ENCODE results near the gene REXO1. TPM values are rescaled to one million over a fixed set of nuclear protein-coding genes. Genes with fewer than 3 reads are reported as not detected.

The REXO1 gene
- total and polyA plus RNA-seq, 7 donors, result 13.5 to 35.2 (median 20.3) TPM

DNA sequence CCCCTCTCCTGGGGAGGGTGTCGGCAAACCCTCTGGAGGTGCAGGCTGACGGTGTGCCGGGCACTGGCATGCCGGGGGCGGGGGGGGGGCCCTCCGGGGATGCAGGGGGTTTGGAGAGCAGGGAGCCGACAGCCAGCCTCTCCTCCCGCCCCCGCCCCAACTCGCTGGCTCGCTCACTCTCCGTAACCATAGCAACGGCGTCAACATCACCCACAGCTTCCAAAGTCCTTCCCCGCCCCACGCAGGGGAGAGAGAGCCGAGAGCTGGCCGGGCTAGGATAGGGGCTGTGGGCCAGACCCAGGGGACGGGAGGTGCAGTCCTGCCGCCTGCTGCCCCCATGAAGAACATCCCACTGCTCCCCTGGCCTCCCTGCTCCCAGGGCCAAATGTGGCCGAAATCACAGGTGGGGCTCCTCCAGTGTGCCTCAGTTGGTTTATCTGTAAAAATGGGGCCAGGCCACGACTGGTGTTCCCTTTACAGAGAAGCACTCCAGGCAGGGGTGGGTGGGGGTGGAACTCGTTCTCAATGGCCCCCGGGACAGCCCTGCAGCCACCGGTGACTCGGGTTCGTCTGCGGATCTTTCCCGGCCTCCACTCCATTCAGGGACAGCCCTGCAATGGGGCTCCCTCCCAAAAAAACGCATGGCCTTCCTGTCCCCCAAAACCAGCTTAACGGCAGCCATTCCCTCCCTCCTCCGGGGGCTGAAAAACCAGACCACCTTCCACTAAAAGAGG, 11.9 kb upstream of the REXO1 start:
- TF ChIP-seq, protein P1, sequence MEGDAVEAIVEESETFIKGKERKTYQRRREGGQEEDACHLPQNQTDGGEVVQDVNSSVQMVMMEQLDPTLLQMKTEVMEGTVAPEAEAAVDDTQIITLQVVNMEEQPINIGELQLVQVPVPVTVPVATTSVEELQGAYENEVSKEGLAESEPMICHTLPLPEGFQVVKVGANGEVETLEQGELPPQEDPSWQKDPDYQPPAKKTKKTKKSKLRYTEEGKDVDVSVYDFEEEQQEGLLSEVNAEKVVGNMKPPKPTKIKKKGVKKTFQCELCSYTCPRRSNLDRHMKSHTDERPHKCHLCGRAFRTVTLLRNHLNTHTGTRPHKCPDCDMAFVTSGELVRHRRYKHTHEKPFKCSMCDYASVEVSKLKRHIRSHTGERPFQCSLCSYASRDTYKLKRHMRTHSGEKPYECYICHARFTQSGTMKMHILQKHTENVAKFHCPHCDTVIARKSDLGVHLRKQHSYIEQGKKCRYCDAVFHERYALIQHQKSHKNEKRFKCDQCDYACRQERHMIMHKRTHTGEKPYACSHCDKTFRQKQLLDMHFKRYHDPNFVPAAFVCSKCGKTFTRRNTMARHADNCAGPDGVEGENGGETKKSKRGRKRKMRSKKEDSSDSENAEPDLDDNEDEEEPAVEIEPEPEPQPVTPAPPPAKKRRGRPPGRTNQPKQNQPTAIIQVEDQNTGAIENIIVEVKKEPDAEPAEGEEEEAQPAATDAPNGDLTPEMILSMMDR (IDR thresholded peaks at IDR 0.05), result no peak
- Histone ChIP-seq H3K9me3 (no peaks in the 10 kb centered on the region), H3K27me3 (ENCODE audit: insufficient read depth in 3 of 3, low read length in 2 of 3) (peaks cover 0 to 4% (median 0%) of the 10 kb centered on the region in 3 donors), H3K27ac (no peak overlapping the region), H3K36me3 (ENCODE audit: insufficient read depth in 1 of 2, low read depth in 1 of 2) (no peaks in the 10 kb centered on the region), H3K4me3 (no peak overlapping the region), H3K4me1 (peaks cover 29% of the 10 kb centered on the region)
- ATAC-seq, result no peak
- intact Hi-C loops (cut with DNase I), result no loop called here
- peak in 1 of 2 donors; percentile 50 for DNase-seq
- WGBS, 3 donors, result 33 to 46% (median 35%) methylated on average over 21 to 32 of the region's 32 CpGs

DNA sequence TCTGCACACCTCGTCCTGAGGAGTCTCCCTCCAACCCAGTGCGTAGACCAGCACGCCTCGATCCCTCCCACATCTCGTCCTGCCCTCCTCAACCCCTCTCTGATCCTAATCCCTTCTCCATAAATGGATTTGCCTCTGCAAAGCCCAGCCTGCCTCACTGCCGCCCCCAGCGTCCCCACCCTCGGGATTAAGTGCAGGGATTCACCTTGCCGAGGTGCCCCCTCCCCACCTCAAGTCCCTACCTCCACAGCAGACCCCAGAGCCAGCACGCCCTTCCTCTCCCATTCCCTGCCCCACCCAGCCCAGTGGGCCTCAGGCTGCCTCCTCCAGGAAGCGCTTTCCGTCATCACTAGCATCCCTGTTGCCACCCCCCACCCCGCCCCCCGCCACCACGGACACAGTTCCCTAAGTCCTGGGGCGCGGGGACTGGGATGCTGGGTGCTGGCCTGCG, 11.1 kb upstream of the REXO1 start:
- DNase-seq, result no peak
- H3K4me3 ChIP-seq, result no peak overlapping the region
- intact Hi-C loops (cut with DNase I), result no loop called here

DNA sequence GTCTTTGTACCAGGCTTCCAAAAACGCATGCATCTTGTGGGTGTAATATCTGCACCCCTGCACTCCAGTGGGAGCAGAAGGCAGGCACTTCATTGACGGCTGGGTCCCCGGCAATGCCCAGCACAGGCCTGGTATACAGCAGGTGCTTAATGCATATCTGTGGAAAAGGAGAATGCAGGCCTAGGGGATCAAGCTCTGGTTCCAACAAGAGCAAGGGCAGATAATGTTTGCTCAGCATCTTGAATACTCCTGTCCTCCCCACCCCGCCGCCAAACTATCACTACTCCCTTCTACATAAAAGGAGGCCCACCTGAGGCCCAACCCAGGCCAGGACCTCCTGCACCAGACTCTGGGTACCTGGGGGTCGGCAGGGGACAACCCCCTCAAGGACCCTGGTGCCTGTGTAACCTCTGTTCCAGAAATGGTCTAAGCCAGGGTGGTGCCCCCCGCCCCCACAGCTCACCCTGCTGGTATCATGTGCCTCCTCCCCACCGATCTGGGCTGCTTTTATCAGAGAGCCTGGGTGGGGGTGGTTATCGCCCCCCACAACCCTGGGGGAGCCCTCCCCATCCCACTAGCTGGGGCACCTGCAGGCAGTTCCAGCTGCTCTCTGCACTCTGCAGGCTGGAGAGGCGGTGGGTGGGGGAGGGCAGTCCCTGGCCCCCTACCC, 10.3 kb upstream of the REXO1 start:
- Histone ChIP-seq H3K36me3 (ENCODE audit: insufficient read depth in 1 of 2, low read depth in 1 of 2) (no peaks in the 10 kb centered on the region), H3K4me3 (no peak overlapping the region), H3K4me1 (peaks cover 34% of the 10 kb centered on the region), H3K9me3 (no peaks in the 10 kb centered on the region), H3K27me3 (ENCODE audit: insufficient read depth in 3 of 3, low read length in 2 of 3) (peaks cover 0 to 4% (median 0%) of the 10 kb centered on the region in 3 donors), H3K27ac (no peak overlapping the region)
- no peak for ATAC-seq
- TF ChIP-seq, protein P1 (IDR thresholded peaks at IDR 0.05), result no peak
- intact Hi-C loops (cut with DNase I), result no loop called here
- DNase-seq, result no peak
- WGBS, 3 donors, result 77 to 88% (median 81%) methylated on average over 8 to 10 of the region's 10 CpGs

More for the DNA sequence above, 11.1 kb upstream of the REXO1 start:
- no peaks in the 10 kb centered on the region for H3K9me3 ChIP-seq
- TF ChIP-seq, protein P1 (IDR thresholded peaks at IDR 0.05), result no peak
- no peak overlapping the region for H3K27ac ChIP-seq
- peaks cover 34% of the 10 kb centered on the region for H3K4me1 ChIP-seq
- ATAC-seq, result no peak
- 65 to 71% (median 67%) methylated on average over 18 of the region's 18 CpGs for WGBS, 3 donors
- H3K36me3 ChIP-seq (ENCODE audit: insufficient read depth in 1 of 2, low read depth in 1 of 2), result no peaks in the 10 kb centered on the region
- H3K27me3 ChIP-seq (ENCODE audit: insufficient read depth in 3 of 3, low read length in 2 of 3), result peaks cover 0 to 4% (median 0%) of the 10 kb centered on the region in 3 donors

DNA sequence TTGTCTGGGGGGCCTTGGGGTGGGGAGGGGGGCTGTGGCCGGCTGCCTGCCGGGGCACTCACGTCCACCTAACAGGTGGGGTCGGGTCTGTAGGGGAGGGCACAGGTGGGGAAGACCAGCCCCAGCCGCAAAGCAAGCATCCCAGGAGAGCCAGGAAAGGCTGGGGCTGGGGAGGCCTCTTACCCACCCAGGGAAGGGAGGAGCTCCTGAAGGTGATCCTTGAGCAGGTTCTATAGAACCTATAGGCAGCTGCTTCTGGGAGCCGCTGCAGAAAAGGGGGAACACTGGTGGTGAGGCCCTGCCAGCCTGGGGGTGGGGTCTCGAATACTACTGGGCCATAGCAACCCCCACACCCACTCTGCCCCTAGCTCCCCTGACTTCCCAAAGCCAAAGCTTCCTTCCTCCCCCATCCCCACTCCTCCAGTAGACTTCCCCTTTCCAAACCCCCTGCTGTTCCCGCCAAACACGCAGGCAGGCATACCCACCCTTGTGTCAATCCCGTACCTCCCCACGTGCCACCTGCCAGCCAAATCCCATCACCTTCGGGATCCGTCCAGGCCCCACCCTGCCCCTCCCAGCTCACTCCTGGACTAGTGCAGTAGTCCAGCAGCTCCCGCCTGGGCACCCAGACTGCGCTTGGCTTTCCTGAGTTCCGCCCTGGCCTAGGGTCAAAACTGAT, 9.5 kb upstream of the REXO1 start:
- H3K9me3 ChIP-seq, result no peaks in the 10 kb centered on the region
- H3K27ac ChIP-seq, result peak overlapping the region; percentile 46
- peak overlapping the region; percentile 61 for H3K4me3 ChIP-seq
- DNase-seq (no peak), ATAC-seq (no peak)
- intact Hi-C loops (cut with DNase I), result no loop called here
- no peaks in the 10 kb centered on the region for H3K36me3 ChIP-seq (ENCODE audit: insufficient read depth in 1 of 2, low read depth in 1 of 2)
- peaks cover 38% of the 10 kb centered on the region for H3K4me1 ChIP-seq
- TF ChIP-seq, protein P1 (IDR thresholded peaks at IDR 0.05), result no peak
- peaks cover 0 to 5% (median 0%) of the 10 kb centered on the region in 3 donors for H3K27me3 ChIP-seq (ENCODE audit: insufficient read depth in 3 of 3, low read length in 2 of 3)
- WGBS, 3 donors, result 61 to 63% (median 61%) methylated on average over 16 of the region's 16 CpGs

All from psoas muscle (tissue), 8 donors.